Fibroblast of pulmonary artery (primary cell): Measurements from ENCODE around the gene ACTBL2.
"Not testable (repeated sequence)": the region's sequence is repeated elsewhere in the genome, so short reads cannot be mapped to it uniquely, and the experiment has no call there.

ENCODE experiments used
- DNase-seq: peaks from one replicate; pipeline ENCODE4 v3.0.0-alpha.2; 2010; ENCODE audit warnings: low read depth
- H3K4me3 ChIP-seq: replicated peaks from 2 replicates; pipeline ENCODE4 v1.5.1; 2011; ENCODE audit warnings: low read depth, mild to moderate bottlenecking, control low read depth, low read length, moderate library complexity
- TF ChIP-seq, protein P1 (sequence below): IDR thresholded peaks from 2 replicates; pipeline ENCODE4 v1.5.1; 2011; ENCODE audit warnings: mild to moderate bottlenecking, control low read depth, low read length, inconsistent platforms; ENCODE audit errors: missing control alignments

The ACTBL2 gene

DNA sequence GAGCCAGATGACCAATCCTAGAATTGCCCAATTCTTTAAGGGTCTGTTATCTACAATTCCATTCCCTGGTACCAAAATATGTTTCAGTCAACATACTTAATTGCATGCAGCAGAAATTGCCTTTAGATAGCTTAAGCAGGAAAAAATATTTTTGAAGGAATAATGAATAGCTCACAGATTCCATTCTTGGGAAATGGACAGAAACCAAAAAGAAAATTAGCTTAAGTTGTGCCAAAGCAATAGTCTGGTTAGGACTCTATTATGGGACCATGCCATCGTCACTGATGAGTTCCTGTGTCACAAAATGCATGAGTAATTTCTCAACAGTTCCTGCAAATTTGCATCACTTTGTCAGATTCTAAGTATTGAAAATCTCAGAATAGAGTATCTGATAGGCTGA lies 12.3 kb downstream of the ACTBL2 start:
- DNase-seq: no peak
- H3K4me3 ChIP-seq: no peak overlapping the region
- TF ChIP-seq, protein P1, sequence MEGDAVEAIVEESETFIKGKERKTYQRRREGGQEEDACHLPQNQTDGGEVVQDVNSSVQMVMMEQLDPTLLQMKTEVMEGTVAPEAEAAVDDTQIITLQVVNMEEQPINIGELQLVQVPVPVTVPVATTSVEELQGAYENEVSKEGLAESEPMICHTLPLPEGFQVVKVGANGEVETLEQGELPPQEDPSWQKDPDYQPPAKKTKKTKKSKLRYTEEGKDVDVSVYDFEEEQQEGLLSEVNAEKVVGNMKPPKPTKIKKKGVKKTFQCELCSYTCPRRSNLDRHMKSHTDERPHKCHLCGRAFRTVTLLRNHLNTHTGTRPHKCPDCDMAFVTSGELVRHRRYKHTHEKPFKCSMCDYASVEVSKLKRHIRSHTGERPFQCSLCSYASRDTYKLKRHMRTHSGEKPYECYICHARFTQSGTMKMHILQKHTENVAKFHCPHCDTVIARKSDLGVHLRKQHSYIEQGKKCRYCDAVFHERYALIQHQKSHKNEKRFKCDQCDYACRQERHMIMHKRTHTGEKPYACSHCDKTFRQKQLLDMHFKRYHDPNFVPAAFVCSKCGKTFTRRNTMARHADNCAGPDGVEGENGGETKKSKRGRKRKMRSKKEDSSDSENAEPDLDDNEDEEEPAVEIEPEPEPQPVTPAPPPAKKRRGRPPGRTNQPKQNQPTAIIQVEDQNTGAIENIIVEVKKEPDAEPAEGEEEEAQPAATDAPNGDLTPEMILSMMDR: no peak

DNA sequence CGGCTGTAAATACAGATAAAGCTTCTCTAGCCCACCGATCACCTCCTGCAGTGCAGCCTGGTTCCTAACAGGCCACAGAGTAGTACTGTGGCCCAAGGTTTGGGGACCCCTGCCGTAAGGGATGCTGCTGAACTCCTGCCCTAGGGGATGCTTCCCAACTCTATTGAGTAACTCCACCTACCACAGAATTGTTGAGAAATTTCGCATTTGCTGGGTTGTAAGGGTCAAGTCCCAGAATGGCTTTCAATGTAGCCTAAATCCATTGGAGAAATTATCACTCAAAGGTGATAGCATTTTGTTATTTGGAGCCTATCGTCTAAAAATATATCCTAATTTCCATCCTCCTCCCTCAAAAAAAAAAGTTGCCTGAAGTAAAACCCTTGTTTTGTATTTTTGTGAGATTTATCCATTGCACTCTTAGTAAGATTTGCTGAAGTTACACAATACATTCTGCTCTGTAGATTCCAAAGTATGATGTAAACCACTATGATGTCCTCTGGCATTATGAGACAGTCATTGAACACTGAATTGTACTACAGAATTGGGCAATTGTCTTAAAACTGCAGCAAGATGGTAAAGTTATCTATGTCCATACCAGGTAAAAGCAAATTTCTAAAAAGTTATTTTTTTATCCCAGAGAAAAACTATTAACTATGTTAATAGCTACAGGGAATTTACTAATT lies 14.0 kb downstream of the ACTBL2 start:
- no peak overlapping the region for H3K4me3 ChIP-seq
- peak; percentile 90 for DNase-seq
- TF ChIP-seq, protein P1: no peak

DNA sequence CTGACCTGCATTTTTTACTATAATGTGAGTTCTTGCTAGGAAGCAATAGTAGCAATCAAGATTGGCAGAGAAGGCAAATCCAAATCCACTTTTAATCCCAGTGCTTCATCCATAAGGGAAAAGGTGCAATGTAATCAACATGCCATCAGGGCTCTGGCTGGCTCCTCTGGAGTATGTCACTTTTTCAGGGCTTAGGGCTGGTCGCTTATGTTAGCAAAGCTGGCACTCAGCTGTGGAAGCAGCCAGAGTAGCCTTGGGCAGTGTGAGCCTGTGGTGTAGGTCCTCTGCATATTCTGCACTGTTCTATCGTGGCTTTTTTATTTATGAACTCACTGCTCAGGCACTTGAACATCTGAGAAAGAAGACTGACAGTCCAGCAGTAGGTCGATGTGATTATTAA lies 16.1 kb downstream of the ACTBL2 start:
- H3K4me3 ChIP-seq: no peak overlapping the region
- TF ChIP-seq, protein P1: no peak
- DNase-seq: no peak

DNA sequence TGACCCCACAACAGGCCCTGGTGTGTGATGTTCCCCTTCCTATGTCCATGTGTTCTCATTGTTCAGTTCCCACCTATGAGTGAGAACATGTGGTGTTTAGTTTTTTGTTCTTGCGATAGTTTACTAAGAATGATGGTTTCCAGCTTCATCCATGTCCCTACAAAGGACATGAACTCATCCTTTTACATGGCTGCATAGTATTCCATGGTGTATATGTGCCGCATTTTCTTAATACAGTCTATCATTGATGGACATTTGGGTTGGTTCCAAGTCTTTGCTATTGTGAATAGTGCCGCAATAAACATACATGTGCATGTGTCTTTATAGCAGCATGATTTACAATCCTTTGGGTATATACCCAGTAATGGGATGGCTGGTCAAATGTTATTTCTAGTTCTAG lies 22.6 kb downstream of the ACTBL2 start:
- DNase-seq: not testable (repeated sequence)

DNA sequence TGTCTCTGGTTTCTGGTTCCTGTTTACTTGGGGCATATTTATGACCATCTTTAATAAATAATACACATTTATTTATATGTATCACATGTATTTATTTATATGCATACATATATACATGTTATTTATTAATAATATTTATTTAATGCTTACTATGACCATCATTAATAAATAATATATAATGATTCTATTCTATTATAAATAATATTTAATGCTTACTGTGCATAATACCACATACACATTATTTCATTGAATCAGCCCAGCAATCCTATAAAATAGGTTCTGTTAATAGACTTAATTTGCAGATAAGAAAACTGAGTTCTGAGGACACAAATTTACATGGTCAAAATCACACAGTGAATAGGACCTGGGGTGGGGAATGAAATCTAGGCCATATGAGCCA lies 24.2 kb downstream of the ACTBL2 start:
- TF ChIP-seq, protein P1: no peak
- DNase-seq: no peak
- no peak overlapping the region for H3K4me3 ChIP-seq

More for the DNA sequence above, 22.6 kb downstream of the ACTBL2 start:
- not testable (repeated sequence) for H3K4me3 ChIP-seq

DNA sequence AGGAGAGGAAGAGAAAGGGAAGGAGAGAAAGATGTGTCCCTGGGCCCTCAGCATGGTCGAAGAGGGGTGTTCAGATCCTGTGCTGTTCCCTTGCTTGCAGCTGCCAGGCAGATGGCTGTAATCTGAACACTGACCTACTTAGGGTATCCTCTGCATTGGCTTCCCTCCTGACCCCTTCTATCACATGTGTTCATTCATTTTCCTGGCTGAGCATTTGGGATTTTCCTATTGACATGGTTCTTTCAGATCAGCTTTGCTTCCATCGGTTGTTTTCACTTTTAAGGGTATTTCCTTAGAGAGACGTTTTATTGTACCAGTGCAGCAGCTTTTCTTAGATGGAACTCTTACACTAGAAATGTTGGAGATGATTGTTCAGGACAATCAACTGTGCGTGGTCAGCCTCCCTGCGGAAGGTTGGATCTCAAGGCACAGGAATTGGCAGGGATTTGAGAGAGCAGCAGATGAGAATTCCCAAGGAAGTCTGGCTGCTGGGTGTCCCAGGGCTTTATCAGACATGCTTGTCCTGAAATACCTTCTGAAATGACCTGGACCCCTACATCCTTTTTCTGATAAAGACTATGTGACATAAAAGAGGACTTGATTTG lies 26.0 kb downstream of the ACTBL2 start:
- no peak overlapping the region for H3K4me3 ChIP-seq
- TF ChIP-seq, protein P1: no peak

DNA sequence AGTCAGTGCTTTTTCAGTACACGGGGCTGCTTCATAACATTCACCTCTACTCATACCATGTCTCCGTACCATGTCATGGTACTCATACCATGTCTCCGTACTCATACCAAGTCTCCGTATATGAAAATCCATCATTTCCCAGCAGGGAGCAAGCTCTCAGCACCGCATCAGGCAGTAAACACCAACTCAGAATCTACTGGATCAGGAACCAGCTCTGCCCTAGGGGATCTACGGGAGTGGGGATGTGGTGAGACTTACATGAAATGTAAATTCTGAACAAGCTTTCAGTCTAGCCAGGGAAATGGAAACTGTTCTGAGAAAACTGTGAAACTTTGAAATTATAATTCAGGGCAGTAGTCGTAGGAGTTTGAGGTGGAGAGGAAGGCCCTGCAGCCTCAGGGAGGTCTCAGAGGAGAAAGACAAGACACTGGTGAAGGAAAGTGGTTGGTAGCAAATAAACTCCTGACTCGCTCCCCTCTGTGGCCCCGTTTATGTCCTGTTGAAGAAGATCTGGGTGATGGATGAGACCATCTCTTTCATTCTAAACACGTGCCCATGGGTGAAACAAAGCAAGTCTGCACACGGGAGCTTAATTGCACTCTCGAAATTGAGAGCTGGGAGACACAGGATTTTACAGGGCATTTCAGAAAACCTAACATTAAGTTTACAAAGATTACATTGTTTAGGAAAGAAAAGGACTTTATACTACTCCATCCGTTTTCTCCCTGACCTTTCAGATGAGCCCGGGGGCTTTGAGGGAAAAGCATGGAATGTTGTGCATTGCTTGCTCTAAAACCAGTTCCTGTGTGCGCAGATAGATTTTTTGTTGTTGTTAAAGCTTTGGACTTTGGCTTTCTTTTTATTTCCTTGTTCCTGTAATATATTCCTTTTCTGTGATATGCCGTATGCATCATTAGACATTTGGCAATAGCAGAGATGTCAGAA lies 26.8 kb downstream of the ACTBL2 start:
- H3K4me3 ChIP-seq: no peak overlapping the region
- DNase-seq: no peak
- TF ChIP-seq, protein P1: no peak

More for the DNA sequence above, 26.0 kb downstream of the ACTBL2 start:
- DNase-seq: no peak
